Fibroblast of pulmonary artery (primary cell): Measurements from ENCODE around the gene FNDC7.
"Not testable (repeated sequence)": the region's sequence is repeated elsewhere in the genome, so short reads cannot be mapped to it uniquely, and the experiment has no call there.

Source experiments
- DNase-seq: peaks from one replicate; pipeline ENCODE4 v3.0.0-alpha.2; 2010; ENCODE audit warnings: low read depth
- H3K4me3 ChIP-seq: replicated peaks from 2 replicates; pipeline ENCODE4 v1.5.1; 2011; ENCODE audit warnings: low read depth, mild to moderate bottlenecking, control low read depth, low read length, moderate library complexity
- CTCF ChIP-seq: IDR thresholded peaks from 2 replicates; pipeline ENCODE4 v1.5.1; 2011; ENCODE audit warnings: mild to moderate bottlenecking, control low read depth, low read length, inconsistent platforms; ENCODE audit errors: missing control alignments

FNDC7 gene

GRCh38 chr1:108753363-108753762 is 40.7 kb downstream of the FNDC7 start:
- DNase-seq, result no peak
- TF ChIP-seq CTCF, result no peak
- no peak overlapping the region for H3K4me3 ChIP-seq

- TF ChIP-seq CTCF, result no peak
- H3K4me3 ChIP-seq, result no peak overlapping the region
These were observed 46.1 kb downstream of the FNDC7 start for GRCh38 chr1:108758796-108759195.

GRCh38 chr1:108767115-108767514 is 54.4 kb downstream of the FNDC7 start:
- no peak overlapping the region for H3K4me3 ChIP-seq
- DNase-seq, result no peak
- TF ChIP-seq CTCF, result no peak

More at GRCh38 chr1:108758796-108759195, 46.1 kb downstream of the FNDC7 start:
- DNase-seq, result no peak

- no peak for DNase-seq
- no peak overlapping the region for H3K4me3 ChIP-seq
- TF ChIP-seq CTCF, result no peak
These were observed 55.0 kb downstream of the FNDC7 start for GRCh38 chr1:108767708-108768107.

- no peak overlapping the region for H3K4me3 ChIP-seq
- DNase-seq, result no peak
- no peak for TF ChIP-seq CTCF
These were observed 65.1 kb downstream of the FNDC7 start for GRCh38 chr1:108777839-108778238.

- H3K4me3 ChIP-seq, result no peak overlapping the region
- TF ChIP-seq CTCF, result no peak
- no peak for DNase-seq
These were observed 66.7 kb downstream of the FNDC7 start for GRCh38 chr1:108779455-108779854.

- H3K4me3 ChIP-seq, result no peak overlapping the region
- TF ChIP-seq CTCF, result no peak
- no peak for DNase-seq
These were observed 68.3 kb downstream of the FNDC7 start for GRCh38 chr1:108780937-108781574.

GRCh38 chr1:108781575-108781944 is 68.9 kb downstream of the FNDC7 start:
- DNase-seq, H3K4me3 ChIP-seq: not testable (repeated sequence)
